Measurements from ENCODE around the gene FLOT1.

Gene FLOT1

DNA sequence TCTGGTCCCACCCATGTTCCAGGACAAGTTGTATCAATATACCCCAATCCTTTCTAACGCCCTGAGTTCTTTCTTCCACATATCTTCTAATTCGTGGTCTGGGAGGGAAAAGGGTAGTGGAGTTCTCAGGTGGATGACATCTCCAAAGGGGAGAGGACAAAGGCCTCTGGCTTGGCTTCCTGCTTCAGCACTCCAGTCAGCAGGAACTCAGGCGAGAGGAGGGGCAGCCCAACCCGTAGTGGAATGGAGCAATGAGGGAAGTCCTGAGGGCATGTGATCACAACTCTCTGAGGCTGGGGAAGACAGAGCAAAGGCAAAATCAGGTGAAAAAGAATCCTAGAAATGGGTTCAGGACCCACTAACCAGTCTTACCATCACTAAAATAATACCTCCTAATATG lies 42.1 kb downstream of the FLOT1 start:
- DNase-seq (ENCODE audit: low read depth) = no peak

DNA sequence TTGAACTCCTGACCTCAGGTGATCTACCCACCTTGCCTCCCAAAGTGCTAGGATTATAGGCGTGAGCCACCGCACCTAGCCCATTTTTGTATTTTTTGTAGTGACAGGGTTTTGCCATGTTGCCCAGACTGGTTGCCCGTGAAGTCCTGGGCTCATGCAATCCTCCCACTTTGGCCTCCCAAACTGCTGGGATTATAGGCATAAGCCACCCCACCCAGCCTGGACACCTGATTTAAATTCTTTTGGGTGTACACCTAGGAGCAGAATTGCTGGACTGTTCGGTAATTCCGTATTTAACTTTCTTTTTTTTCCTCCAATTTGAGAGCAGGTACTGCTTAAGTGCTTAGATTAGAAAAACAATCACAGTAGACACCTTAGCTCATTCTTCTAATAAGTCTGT lies 46.1 kb downstream of the FLOT1 start:
- DNase-seq (ENCODE audit: low read depth) = no peak

DNA sequence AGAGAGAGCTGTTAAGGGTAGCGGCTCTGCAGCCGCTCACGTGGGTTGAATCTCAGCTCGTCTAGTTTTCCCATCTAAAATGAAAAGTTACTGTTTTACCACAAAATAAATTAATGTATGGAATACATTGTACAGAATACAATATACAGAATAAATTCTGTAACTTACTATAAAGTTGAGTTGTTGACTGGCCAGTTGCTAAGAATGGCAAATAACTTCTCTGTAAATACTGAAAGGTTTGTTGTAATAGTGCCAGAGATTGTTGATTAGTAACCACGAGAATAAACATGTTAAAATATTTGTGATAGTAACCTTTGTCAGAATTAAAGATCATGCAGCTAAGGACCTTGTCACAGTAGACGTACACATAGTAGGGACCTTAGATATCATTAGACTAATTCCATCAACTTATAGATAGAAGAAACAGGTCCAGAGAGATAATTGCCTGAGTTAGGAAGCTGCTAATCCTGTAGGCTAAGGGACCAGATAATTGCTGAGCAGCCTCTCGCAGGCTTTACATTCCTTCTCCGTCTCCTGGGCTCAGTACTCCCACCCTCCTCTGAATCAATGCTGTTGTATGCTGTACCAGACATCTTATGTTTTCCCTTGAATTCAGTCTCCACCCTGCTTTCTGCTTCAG lies 51.2 kb downstream of the FLOT1 start:
- DNase-seq (ENCODE audit: low read depth) = no peak

DNA sequence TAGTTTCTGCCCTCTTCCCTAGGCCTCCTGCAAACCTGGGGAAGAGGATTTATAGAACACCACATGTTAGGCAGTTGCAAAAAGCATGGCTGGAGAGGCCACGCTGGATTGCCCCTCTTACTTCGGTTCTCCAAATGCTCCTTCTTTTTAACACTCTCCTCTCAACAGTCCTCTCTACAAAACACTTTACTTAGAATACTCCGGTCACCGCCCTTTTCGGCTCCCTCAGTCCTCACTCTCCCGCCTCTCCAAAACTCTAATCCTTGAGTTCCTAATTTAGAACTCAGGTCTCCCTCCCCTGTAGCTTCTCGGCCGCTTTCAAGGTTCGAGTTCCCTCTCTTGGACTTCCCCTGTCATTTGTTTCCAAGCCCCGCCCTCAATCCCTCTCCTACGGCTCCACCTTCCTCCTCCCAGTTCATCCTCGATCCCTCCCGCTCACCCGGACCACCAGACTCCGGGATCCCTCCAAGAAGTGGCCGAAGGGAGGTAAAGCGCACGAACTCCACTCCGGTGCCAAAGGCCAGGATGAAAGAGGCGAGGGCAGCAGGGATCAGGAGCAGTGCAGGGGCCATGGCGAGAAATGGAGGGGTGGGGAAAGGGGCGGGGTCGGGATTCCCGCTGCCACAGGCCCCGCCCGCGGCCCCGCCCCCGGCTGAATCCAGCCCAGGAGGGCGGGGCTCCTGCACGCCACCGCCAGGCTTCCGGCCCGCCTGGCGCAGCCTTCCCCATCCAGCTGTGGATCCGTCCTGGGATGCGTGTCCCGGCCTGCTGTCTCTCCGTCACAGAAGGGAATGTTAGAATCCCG lies 51.9 kb downstream of the FLOT1 start, which contains the start of gene NRM:
NRM (minus strand) TSS at position 582 of the 805 bp plus-strand sequence; CDS start at position 572, 10 bp downstream.
- DNase-seq (ENCODE audit: low read depth) = peak; percentile 91

DNA sequence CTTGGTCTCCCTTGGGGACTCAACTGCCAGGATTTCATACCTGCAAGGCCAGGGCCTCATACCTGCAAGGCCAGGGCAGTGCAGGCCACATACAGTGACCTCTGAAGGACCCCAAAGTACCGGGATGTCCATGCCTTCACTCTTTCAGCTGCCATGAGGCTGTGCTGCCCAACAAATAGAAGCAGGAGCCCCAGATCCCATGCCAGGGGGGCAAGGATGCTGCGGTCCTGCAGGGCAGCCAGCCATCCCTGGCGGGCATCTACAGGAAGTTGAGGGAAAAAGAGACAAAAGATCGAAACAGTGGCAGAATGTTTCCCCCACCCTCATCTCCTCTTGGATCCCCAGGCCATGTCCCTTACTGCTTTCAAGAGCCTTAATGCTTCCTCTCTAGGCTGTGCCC lies 52.5 kb downstream of the FLOT1 start:
- DNase-seq (ENCODE audit: low read depth) = no peak

DNA sequence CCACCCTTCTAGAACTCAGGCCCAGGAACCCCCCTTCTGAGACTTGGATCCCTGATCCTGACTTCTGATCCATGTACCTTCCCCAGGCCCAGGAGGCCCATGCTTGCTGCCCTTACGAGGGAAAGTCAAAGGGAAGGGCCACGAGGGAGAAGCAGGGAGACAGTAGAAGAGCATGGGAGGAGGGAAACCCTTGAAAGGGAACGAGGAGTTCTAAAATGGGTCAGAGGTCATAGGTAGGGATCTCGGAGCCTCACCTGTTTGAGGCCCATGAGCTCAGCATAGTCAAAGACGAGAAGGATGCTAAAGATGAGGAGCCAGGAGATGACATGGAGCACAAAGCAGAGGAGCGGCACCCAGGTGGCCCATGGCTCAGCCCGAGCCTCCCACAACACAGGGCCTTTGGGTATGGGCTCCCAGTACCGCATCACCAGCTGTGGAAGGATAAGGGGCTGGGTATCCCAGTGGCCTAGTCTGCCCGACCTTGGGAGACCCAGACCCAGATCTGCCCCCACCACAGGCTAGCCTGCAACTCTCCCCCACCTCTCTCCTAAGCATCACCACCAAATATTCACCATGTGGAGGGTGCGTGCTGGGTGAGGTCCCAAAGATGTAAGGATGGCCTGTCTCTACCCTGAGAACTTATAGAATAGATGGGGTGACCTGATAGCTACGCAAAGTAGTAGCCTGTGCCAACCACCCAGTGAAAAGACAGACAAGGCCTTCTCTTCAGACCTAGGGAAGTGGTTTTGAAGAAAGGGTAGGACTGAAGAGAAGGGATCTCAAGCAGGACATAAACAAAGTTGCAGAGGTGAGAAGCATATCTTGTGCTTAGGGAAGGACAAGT lies 53.2 kb downstream of the FLOT1 start:
- DNase-seq (ENCODE audit: low read depth) = no peak

DNA sequence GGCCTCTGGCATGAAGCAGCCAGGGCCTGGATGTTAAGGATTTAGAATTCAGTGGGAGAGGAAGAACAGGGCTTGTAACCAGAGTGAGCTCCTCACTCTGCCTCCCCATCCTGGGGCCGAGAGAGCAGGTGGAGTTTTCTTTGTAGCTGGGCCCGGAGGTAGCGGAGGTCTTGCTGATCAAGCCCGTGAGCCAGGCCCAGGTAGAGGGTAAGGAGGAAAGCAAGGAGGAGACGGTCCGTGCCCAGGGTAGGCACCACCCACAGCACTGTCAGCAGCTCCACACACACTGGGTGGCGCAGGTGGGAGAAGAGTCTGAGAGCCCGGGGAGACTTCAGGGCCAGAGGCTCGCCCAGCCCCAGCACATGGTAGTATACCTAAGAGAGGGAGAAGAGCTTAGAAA lies 53.9 kb downstream of the FLOT1 start:
- DNase-seq (ENCODE audit: low read depth) = no peak

DNA sequence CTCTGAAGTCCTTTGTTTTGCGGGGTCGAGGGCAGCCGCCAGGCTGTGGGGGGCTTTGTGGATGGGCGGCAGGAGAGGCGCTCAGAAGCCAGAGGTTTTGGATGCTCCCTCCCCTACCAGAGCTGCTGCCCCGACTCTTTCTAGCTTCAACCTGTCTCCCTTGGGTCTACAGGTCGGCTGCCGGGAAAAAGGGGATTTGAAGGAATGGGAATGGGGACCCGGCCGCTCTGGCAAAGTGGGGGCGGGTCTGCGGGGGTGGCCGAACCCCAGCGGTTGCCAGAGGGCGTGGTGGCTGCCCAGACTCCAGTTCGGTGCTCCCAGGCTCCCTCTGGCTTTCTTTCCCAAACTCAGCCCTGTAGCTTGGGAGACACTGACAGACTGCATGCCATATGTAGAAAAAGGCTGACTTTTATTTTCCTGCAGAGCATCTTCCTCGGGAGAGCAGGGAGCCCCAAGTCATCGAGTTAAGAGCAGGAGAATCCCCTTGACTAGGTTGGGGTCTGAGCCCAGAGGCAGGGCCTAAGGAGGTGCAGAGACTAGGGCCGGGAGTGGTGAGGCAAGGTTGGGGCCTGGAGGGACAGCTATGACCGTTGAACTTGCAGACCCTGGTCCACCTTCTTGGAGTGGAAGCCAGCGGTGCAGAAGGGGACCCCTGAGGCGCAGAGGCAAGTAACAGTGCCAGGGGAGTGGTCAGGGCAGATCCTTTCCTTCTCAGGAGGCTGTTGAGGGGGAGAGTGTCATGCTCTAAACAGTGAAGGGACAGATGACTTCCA lies 54.6 kb downstream of the FLOT1 start:
- DNase-seq (ENCODE audit: low read depth) = peak; percentile 63

DNA sequence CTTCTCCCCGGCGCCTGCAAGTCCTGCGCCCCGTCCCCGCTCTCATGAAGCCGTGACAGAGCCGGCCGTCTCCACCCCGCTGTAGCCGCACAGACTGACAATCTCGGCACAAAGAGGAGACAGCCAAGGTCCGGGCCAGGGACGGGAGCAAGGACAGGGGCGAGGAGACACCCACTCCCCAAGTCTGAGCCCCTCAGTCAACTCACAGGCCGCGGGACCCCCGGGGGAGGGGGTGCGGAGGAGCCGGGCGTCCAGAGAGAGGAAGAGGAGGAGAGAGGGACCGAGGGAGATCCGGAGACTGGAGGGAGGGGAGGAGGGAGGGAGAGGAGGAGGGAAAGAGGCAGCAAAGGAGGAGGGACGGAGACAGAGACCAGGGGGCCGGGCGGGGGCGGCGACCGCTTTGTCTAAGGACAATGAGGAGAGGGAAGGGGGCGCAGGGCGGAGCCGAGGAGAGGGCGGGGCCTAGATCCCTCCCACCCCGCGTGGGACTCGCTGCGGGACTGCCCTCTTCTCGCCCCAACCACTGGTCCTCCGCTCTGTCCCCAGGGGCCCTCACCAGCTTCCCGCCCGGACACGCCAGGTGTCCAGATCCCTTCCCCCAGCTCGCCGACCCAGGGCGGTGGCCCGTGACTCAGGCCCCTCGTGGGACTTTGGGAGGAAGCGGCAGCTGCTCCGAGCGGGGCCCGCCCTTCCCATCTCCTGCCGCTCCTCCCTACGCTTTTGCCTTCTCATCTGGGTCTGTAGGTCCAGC lies 55.4 kb downstream of the FLOT1 start:
- peak; percentile 98 for DNase-seq (ENCODE audit: low read depth)

DNA sequence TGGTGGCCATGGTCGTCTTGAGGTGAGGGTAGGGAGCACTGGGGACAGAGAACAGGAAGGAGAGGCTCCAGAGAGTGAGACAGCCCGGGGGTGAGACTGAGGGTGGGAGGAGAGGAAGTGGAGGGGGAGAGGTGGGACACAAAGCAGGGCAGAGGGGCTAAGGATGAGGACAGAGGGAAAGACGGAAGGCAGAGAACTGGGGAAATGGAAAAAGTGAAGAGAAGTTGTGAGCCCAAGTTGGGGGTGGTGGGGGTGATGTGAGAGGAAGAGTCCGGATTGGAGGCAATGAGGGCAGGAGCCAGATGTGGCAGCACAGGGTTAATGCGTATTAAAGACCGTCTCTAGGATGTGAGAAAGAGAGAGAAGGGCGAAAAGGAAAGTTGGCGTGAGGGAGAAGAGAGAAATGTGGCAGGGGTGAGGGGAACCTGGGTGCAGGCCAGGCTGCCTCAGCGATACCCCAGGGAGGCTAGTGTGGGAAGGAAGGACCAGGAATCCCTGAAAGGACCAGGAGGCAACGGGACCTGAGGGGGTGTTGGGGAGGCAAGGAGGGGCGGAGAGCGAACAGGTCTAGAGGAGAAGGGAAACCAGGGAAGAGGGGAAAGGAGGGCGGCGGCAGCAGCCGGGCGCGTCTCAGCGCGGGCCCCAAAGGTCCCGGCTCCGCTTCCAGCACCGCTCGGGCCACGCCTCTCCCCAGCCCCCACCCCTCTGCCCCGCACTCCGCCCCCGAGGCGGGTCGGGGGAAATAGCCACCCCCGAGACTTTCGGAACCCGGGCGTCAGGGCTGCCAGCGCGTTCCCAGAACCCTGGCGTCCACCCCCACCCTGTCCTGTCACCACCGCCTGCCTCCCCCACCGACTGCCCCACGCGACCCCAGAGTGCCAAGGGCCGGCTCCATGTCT lies 56.2 kb downstream of the FLOT1 start, which contains the start of gene PPP1R18:
PPP1R18 (minus strand) TSS at position 637 of the 899 bp plus-strand sequence; CDS start at position 10, 627 bp downstream.
- peak; percentile 80 for DNase-seq (ENCODE audit: low read depth)

DNA sequence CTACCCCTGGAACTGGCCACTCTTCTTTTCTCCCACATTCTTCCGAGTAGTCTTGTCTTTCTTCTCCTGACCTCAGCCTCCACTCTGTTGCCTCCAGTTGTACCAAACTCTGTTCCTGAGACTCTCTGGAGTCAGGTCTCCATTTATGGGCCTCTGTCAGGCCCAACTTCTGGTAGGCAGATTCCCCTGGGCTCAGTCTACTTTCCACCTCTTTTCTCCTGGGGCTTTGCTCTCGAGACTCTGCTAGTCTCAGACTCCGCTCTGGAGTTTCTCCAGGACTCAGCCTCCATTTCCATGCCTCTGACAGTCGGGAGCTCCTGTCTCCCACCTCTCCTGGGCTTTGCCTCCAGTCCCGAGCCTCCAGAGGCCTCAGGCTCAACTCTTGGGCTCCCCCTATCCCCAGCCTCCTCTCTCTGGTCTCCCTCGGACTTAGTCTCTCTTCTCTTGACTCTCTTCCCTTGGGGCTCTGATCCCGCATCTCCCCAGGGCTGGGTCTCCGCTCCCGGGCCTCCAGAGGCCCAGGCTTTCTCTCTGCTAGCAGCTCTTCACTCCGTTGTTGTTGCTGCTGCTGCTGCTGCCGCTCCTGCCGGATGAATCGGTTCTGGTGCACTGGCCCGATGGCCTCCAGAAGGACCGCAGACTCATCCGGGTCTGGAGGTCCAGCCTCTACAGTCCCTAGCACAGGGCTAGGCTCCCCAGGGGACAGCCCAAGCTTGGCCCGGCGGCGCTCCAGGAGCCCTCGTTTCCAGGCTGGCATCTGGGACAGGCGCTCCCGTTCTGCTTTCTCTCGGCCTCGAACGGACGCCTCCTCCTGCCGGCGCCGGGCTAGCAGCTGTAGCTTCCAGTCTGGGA lies 57.1 kb downstream of the FLOT1 start:
- DNase-seq (ENCODE audit: low read depth) = peak; percentile 70

DNA sequence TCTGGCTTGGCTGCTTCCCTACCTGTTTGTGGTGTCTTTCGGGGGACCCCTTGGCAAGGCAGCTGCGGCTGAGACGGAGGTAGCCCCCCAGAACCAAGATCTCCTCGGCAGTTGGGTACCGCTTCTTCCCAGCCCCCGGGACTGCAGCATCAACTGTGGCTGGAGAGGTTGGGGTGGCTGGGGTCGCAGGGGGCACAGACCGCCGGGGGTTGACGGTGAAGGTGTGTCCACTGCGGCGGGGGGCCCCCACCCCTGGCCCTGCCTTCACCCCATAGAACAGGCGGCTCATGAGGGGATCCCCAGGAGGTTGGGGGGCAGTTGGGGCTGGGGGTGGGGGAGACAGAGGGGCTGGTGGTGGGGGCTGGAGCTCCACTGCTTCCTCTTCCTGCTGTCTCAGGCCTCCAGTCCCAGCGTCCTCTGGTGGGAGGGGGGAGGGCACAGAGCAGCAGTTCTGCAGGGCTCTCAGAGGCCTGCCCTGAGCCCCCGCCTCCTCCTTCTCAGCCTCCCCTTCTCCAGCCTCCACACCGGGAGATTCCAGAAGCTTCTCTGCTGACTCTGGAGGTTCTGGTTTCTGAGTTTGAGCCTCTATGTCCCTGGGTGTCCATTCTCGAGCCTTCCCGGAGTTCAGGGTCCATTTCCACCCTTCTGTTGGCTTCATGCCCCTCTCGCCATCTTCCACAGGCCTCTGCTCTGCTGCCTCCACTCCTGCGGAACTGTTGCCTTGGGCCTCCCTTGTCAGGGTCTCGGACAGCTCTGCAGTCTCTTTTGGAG lies 57.9 kb downstream of the FLOT1 start:
- peak; percentile 71 for DNase-seq (ENCODE audit: low read depth)

DNA sequence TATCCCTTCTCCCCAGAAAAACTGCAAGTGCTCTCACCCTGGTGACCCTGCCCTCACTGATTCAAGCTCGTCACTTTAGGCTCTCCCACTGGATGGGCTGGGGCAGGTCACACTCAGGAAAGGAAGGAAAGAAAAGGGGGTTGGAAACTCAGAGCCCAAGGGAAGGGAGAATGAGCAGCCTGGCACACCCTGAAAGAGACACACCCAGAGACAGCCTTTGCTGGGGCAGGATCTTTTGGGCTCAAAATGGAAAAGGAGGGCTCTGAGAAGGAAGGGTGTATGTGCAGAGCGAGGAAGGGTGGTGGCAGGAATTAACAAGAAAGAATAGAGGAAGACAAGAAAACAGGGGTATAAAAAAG lies 58.5 kb downstream of the FLOT1 start:
- peak; percentile 45 for DNase-seq (ENCODE audit: low read depth)

DNA sequence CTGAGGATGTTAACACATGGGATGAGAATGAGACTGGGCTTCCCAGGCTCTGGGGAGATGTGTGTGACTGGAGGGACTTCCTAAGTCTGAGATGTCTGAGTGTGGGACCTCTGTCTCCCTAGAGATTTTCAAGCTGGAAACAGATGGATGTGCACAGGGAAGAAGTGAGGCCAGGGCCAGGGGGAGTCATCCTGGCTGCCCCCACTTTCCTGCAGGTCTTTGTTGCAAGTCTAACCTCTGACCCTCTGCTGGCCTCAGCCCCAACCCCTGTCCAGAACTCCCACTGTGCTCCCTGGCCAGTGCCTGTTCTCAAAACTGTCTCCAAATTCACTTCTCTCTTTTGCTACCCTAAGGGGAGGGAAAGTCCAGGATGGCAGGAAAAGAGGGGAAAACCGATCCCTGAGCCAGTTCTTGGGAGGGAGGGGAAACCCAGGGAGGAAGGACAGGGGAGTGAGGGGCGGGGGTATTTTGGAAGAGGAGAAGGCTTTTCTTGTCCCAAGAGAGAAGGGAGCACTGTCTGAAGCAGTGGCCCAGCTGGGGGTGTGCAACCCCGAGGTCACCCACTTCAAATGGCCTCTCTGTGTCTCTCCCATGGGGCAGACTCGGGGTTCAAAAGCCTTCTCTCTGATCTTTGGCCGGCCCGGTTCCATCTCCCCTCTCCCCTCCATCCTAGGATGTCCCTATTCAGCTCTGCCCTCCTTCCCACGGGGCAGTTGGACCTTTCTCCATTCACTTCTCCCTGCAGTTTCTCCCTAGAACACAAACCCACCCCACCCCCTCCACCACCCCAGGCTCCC lies 59.1 kb downstream of the FLOT1 start:
- DNase-seq (ENCODE audit: low read depth) = no peak

DNA sequence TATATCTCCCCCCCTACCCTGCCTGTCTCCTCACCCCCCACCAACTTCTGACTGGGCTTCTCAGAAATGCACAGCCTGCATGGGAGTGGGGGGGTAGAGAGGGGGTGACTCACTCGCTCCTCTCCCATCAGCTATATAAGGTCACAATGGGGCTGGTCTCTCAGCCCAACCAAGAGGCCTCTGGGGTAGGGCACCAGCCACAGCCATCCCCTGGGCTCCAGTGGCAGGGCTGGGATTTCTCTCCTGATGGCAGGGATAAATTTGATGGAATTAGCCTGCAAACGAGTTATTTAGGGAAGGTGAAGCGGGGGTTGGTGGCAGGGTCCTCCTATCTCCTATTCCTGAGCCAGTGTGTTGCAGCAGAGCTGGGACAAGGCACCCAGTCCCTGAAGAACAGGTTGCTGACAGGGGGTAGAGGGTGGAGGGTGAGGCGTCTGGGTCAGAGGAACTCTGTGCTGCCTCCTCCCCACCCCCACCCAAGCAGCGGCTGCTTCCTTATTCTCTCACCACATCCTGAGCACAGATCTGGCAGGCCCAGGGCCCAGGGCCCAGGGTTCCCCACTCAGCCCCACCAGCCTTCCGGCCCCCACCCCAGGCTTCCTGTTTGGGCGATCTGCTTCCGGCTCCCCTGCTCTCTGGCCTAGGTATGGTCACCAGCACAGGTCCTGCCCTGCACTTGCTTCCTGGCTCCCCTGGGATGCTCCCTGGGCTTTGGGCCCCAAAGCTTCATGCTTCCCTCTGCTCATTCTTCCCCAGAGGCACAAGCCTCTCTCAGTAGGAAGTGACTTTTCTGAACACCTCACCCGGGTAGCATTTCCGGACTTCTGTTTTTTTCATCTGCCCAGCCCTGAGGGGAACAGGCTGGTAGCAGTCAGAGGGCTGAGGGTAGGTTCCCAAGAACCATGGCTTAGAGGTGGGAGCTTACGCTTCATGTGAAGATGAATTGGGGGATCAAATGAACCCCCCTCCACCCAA lies 60.1 kb downstream of the FLOT1 start:
- peak; percentile 95 for DNase-seq (ENCODE audit: low read depth)

DNA sequence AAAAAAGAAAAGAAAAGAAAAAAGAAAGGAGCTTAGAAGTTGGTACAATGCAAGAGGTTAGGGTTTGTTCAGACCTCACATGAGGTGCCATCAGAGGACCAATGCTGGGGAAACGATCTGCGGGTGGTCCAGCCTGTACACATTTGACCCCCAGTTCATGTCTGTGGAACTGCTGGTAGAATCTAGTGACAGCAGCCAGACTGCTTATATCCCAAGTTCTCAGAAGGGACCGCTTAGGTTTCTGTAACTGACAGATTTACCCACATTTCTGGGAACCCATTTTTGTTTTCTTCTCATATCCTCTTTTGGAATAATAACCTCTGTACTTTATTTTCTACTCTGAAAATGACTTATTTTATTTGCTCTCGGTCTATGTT lies 60.7 kb downstream of the FLOT1 start:
- DNase-seq (ENCODE audit: low read depth) = no peak
